GM23248 (cell line): ENCODE results near the gene SIK2. TPM values are rescaled to one million over a fixed set of nuclear protein-coding genes. Genes with fewer than 3 reads are reported as not detected.

ENCODE experiments used
- DNase-seq: peaks from one replicate; pipeline ENCODE4 v3.0.0-alpha.2; 2015
- H2AFZ ChIP-seq: fragments of 200-600 bp; sonication (generic); 2 replicates; pipeline ENCODE4 v1.6.1; 2016; ENCODE audit warnings: antibody characterized with exemption
- H3F3A ChIP-seq: fragments of 200-600 bp; sonication (generic); 2 replicates; pipeline ENCODE4 v1.6.1; 2016; ENCODE audit warnings: mild to moderate bottlenecking, antibody characterized with exemption, mixed run types; ENCODE audit not compliant: insufficient read depth
- H3K27ac ChIP-seq: fragments of 200-600 bp; sonication (generic); 2 replicates; pipeline ENCODE4 v1.5.1; 2016; ENCODE audit warnings: mild to moderate bottlenecking
- H3K27me3 ChIP-seq: fragments of 200-600 bp; sonication (generic); replicated peaks from 2 replicates; pipeline ENCODE4 v1.6.1; 2016; ENCODE audit warnings: mild to moderate bottlenecking; ENCODE audit not compliant: insufficient read depth
- H3K36me3 ChIP-seq: fragments of 200-600 bp; sonication (generic); 2 replicates; pipeline ENCODE4 v1.6.1; 2016; ENCODE audit warnings: low read depth, mild to moderate bottlenecking
- H3K4me1 ChIP-seq: fragments of 200-600 bp; sonication (generic); 2 replicates; pipeline ENCODE4 v1.6.1; 2016; ENCODE audit warnings: mild to moderate bottlenecking; ENCODE audit not compliant: insufficient read depth
- H3K4me2 ChIP-seq: fragments of 200-600 bp; sonication (generic); one replicate; pipeline ENCODE4 v1.6.1; 2016; ENCODE audit warnings: mild to moderate bottlenecking; ENCODE audit not compliant: unreplicated experiment
- H3K4me3 ChIP-seq: fragments of 200-600 bp; sonication (generic); 2 replicates; pipeline ENCODE4 v1.5.1; 2016; ENCODE audit warnings: mild to moderate bottlenecking
- H3K79me2 ChIP-seq: fragments of 200-600 bp; sonication (generic); 2 replicates; pipeline ENCODE4 v1.6.1; 2016; ENCODE audit warnings: mild to moderate bottlenecking; ENCODE audit not compliant: insufficient read depth
- H3K9ac ChIP-seq: fragments of 200-600 bp; sonication (generic); 2 replicates; pipeline ENCODE4 v1.6.1; 2016; ENCODE audit warnings: mild to moderate bottlenecking
- H3K9me2 ChIP-seq: fragments of 200-600 bp; sonication (generic); 2 replicates; pipeline ENCODE4 v1.6.1; 2016; ENCODE audit warnings: mixed run types, mild to moderate bottlenecking, moderate library complexity; ENCODE audit not compliant: insufficient read depth
- H3K9me3 ChIP-seq: fragments of 200-600 bp; sonication (generic); one replicate; pipeline ENCODE4 v1.6.1; 2017; ENCODE audit warnings: low read depth
- H4K20me1 ChIP-seq: fragments of 200-600 bp; sonication (generic); 2 replicates; pipeline ENCODE4 v1.6.0; 2016; ENCODE audit not compliant: insufficient read depth
- EZH2 ChIP-seq: fragments of 200-600 bp; sonication (generic); IDR thresholded peaks from 2 replicates; pipeline ENCODE4 v1.6.1; 2018; ENCODE audit warnings: antibody characterized with exemption, mild to moderate bottlenecking; ENCODE audit not compliant: insufficient read depth, poor library complexity, severe bottlenecking
- EZH2phosphoT487 ChIP-seq: fragments of 200-600 bp; sonication (generic); IDR thresholded peaks from 2 replicates; pipeline ENCODE4 v1.6.1; 2018; ENCODE audit warnings: antibody characterized with exemption, moderate library complexity, mild to moderate bottlenecking, low read depth; ENCODE audit not compliant: insufficient read depth
- WGBS, 2 experiments: methylation state at CpG; one replicate each; pipeline ENCODE4 v1.1.6; 2015 to 2017; ENCODE audit warnings: low lambda C conversion rate in 2 of 2, low coverage in 1 of 2; ENCODE audit errors: missing lambda C conversion rate in 2 of 2; 5-methylcytosine and 5-hydroxymethylcytosine counted together
- in situ Hi-C: fragments of 300-500 bp; cut with MboI; formaldehyde crosslinking; loops from 2 replicates; pipeline ENCODE4 v1.15.0; 2020
- polyA plus RNA-seq: library from polyadenylated mRNA; unstranded; fragments of >200 nt; fragmentation: Nextera tagmentation; extraction: Ambion mirVana; gene quantifications from 2 replicates; pipeline ENCODE4 v1.2.1, GENCODE V29; 2016
- total RNA-seq: library from RNA; depleted of rRNA; stranded (reverse); fragments of >200 nt; shearing (Covaris generic); gene quantifications from 2 replicates; pipeline ENCODE4 v1.2.3, GENCODE V29; 2014

Gene SIK2
- total and polyA plus RNA-seq, 2 experiments from 2014 or later = 5.9 to 14.8 TPM

DNA sequence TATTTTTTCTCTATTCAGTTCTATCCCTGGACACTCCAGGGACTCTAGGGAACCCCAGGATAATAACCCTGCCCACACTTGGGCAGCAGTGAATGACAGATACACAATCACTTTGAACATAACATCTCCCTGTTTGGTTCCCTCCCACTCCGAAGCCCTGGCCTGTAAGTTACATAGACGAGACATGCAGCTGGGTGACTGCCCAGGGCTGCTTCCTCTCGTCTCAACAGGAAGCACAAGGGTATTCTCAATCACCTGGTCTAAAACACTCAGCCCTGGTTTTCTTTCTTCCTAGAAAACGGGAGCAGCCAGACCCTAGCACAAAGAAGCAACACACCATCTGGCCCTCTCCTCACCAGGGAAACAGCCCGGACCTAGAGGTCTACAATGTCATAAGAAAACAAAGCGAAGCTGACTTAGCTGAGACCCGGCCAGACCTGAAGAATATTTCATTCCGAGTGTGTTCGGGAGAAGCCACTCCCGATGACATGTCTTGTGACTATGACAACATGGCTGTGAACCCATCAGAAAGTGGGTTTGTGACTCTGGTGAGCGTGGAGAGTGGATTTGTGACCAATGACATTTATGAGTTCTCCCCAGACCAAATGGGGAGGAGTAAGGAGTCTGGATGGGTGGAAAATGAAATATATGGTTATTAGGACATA, 42.3 kb upstream of the SIK2 start:
- DNase-seq = no peak
- H4K20me1 ChIP-seq = no peaks in the 10 kb centered on the region
- WGBS, 2 experiments = 85 to 89% methylated on average over 11 of the region's 11 CpGs
- peaks cover 33% of the 10 kb centered on the region for H3K36me3 ChIP-seq
- no peak overlapping the region for H3K4me3 ChIP-seq
- H3K9me2 ChIP-seq = no peaks in the 10 kb centered on the region
- no peaks in the 10 kb centered on the region for H3K79me2 ChIP-seq
- peaks cover 75% of the 10 kb centered on the region for H3K4me1 ChIP-seq
- H3K9me3 ChIP-seq = no peaks in the 10 kb centered on the region
- peak overlapping the region; percentile 96 for H3K27ac ChIP-seq
- no peak overlapping the region for H3K4me2 ChIP-seq
- H3K9ac ChIP-seq = no peak overlapping the region
- in situ Hi-C loops = no loop called here
- TF ChIP-seq EZH2phosphoT487 = no peak
- no peak for TF ChIP-seq EZH2
- no peaks in the 10 kb centered on the region for H3K27me3 ChIP-seq
- no peak overlapping the region for H2AFZ ChIP-seq
- H3F3A ChIP-seq = peaks cover 76% of the 10 kb centered on the region

DNA sequence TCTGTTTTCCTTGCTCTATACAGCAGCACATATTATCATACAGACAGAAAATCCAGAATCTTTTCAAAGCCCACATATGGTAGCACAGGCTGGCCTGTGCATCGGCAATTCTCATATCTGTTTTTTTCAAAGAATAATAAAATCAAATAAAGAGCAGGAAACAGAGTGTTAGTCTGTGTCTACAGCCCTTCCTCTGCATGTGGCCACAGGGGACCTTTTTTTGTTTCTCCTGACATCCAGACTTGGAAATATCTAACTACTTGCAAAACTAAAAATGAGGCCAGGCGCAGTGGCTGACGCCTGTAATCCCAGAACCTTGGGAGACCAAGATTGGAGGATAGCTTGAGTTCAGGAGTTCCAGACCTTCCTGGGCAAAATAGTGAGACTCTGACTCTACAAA, 41.4 kb upstream of the SIK2 start:
- Histone ChIP-seq H3K27me3 (no peaks in the 10 kb centered on the region), H3K9ac (peak overlapping the region; percentile 71), H3K27ac (peak overlapping the region; percentile 96), H4K20me1 (no peaks in the 10 kb centered on the region), H2AFZ (no peak overlapping the region), H3K4me2 (peak overlapping the region; percentile 75), H3K4me1 (peaks cover 72% of the 10 kb centered on the region), H3K36me3 (peaks cover 25% of the 10 kb centered on the region), H3K79me2 (no peaks in the 10 kb centered on the region), H3F3A (peaks cover 67% of the 10 kb centered on the region), H3K9me3 (no peaks in the 10 kb centered on the region), H3K9me2 (no peaks in the 10 kb centered on the region), H3K4me3 (no peak overlapping the region)
- DNase-seq = no peak
- in situ Hi-C loops = no loop called here
- 99 to 100% methylated on average over 3 of the region's 3 CpGs for whole genome bisulfite sequencing, 2 experiments
- no peak for TF ChIP-seq EZH2
- TF ChIP-seq EZH2phosphoT487 = no peak

DNA sequence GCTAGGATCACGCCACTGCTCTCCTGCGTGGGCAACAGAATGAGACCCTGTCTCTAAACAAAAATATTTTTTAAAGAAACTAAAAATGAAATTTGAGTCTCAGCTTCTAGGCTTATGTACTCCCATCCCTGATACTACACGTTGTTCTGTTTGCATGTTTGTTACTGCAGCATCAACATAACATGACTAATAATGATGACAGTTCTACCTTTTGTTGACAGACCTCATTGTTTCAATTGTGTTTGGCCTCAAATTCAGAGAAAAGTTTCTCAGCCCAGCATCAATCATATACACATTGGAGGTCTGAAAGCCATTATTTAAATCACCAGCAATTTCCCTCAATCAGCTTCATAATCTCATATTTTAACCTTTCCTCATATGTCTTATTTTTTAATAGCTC, 40.9 kb upstream of the SIK2 start:
- Histone ChIP-seq H3K4me1 (peaks cover 67% of the 10 kb centered on the region), H2AFZ (no peak overlapping the region), H3K27ac (peak overlapping the region; percentile 96), H3K27me3 (no peaks in the 10 kb centered on the region), H3K4me2 (peak overlapping the region; percentile 75), H3K36me3 (peaks cover 20% of the 10 kb centered on the region), H3K9ac (peak overlapping the region; percentile 71), H3K79me2 (no peaks in the 10 kb centered on the region), H4K20me1 (no peaks in the 10 kb centered on the region), H3K4me3 (no peak overlapping the region; the same call in 1 of the 2 replicates), H3F3A (peaks cover 62% of the 10 kb centered on the region), H3K9me2 (no peaks in the 10 kb centered on the region), H3K9me3 (no peaks in the 10 kb centered on the region)
- 86 to 90% methylated on average over 3 of the region's 3 CpGs for WGBS, 2 experiments
- no peak for TF ChIP-seq EZH2
- no peak for TF ChIP-seq EZH2phosphoT487
- in situ Hi-C loops = no loop called here
- no peak for DNase-seq

DNA sequence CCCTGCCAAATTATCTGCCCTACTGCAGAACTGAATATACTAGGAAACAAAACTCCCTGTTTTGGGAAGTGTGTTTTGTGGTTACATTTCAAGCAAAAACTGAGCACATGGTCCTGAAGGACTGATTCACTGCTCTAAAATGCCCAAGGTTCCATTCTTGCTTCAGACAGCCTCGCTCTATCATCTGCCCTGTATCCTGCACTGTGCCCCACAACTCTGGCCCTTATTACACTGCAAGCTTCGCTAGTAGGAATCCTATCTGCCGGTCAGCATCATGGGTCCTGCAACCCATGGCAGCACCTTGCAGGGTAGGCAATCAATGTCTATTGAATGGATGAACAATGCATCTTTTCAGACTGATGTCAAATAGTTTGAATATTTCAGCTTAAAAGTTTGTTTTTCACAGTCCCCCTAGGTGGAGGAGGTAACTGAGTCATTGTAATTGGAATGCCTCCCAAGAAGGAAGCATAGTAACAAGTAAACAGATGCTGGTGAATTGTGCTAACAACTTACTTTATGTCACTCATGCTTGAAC, 40.4 kb upstream of the SIK2 start:
- in situ Hi-C loops = no loop called here

More for the DNA sequence above, 40.4 kb upstream of the SIK2 start:
- no peak overlapping the region; the same call in 1 of the 2 replicates for H3K4me3 ChIP-seq
- H2AFZ ChIP-seq = no peak overlapping the region
- 24% methylated on average over 3 of the region's 3 CpGs for WGBS, 2 experiments
- no peaks in the 10 kb centered on the region for H3K79me2 ChIP-seq
- no peaks in the 10 kb centered on the region for H4K20me1 ChIP-seq
- H3K27ac ChIP-seq = peak overlapping the region; percentile 96
- peaks cover 17% of the 10 kb centered on the region; the same call in 1 of the 2 replicates for H3K36me3 ChIP-seq
- TF ChIP-seq EZH2phosphoT487 (no peak), EZH2 (no peak)
- peak overlapping the region; percentile 71 for H3K9ac ChIP-seq
- peak overlapping the region; percentile 75 for H3K4me2 ChIP-seq
- H3K27me3 ChIP-seq = no peaks in the 10 kb centered on the region
- H3K4me1 ChIP-seq = peaks cover 61% of the 10 kb centered on the region
- DNase-seq = peak; percentile 90
- no peaks in the 10 kb centered on the region for H3K9me3 ChIP-seq
- no peaks in the 10 kb centered on the region for H3K9me2 ChIP-seq
- peaks cover 57% of the 10 kb centered on the region for H3F3A ChIP-seq
